PC-9 (cell line): ENCODE data around the gene TOM1L2. TPM values are rescaled to one million over a fixed set of nuclear protein-coding genes. Genes with fewer than 3 reads are reported as not detected.

Experiments
- BruUV-seq: library from RNA; stranded (reverse); fragments of 400-500 nt; replicated peaks from 2 replicates; lab custom pipeline; 2021; lab: Mats Ljungman, UMichigan
- CTCF ChIA-PET: fragments of 300-600 bp; sonication (Branson Sonifier 250); formaldehyde crosslinking; loops from one replicate; lab custom pipeline; 2022; ENCODE audit warnings: antibody characterized with exemption; lab: Charles Lee
- POLR2A ChIA-PET: fragments of 300-600 bp; sonication (Branson Sonifier 250); formaldehyde crosslinking; loops from one replicate; lab custom pipeline; 2022; ENCODE audit warnings: antibody characterized with exemption; ENCODE audit not compliant: unreplicated experiment; lab: Charles Lee
- DNase-seq, 2 experiments: peaks; one replicate each; pipeline versions ENCODE4 v3.0.0 to v3.0.0-alpha.2; 2015 to 2022; ENCODE audit warnings: mixed read lengths in 1 of 2
- H2AFZ ChIP-seq: fragments of 200-600 bp; sonication (generic); 2 replicates; pipeline ENCODE4 v1.8.1; 2017; ENCODE audit warnings: antibody characterized with exemption
- H3F3A ChIP-seq: fragments of 200-600 bp; sonication (generic); 2 replicates; pipeline ENCODE4 v1.8.1; 2017; ENCODE audit warnings: antibody characterized with exemption, mild to moderate bottlenecking, low read depth; ENCODE audit not compliant: insufficient read depth
- H3K27ac ChIP-seq: fragments of 200-600 bp; sonication (generic); 2 replicates; pipeline ENCODE4 v1.6.1; 2016; ENCODE audit warnings: mixed run types
- H3K27me3 ChIP-seq: fragments of 200-600 bp; sonication (generic); 2 replicates; pipeline ENCODE4 v1.6.1; 2016; ENCODE audit warnings: low read depth, mixed run types; ENCODE audit not compliant: insufficient read depth
- H3K36me3 ChIP-seq: fragments of 200-600 bp; sonication (generic); 2 replicates; pipeline ENCODE4 v1.6.1; 2016; ENCODE audit warnings: low read depth, mixed run types
- H3K4me1 ChIP-seq: fragments of 200-600 bp; sonication (generic); replicated peaks from 2 replicates; pipeline ENCODE4 v1.6.1; 2016; ENCODE audit warnings: mixed run types; ENCODE audit not compliant: insufficient read depth
- H3K4me2 ChIP-seq: fragments of 200-600 bp; sonication (generic); 2 replicates; pipeline ENCODE4 v1.6.1; 2017; ENCODE audit warnings: mixed run types
- H3K4me3 ChIP-seq: fragments of 200-600 bp; sonication (generic); 2 replicates; pipeline ENCODE4 v1.6.1; 2016; ENCODE audit warnings: mixed run types
- H3K79me2 ChIP-seq: fragments of 200-600 bp; sonication (generic); 2 replicates; pipeline ENCODE4 v1.6.1; 2017; ENCODE audit warnings: low read depth, mixed run types
- H3K9me2 ChIP-seq: fragments of 200-600 bp; sonication (generic); 2 replicates; pipeline ENCODE4 v1.8.1; 2017; ENCODE audit warnings: mild to moderate bottlenecking; ENCODE audit not compliant: insufficient read depth
- H3K9me3 ChIP-seq: fragments of 200-600 bp; sonication (generic); 2 replicates; pipeline ENCODE4 v1.8.1; 2016; ENCODE audit warnings: low read depth; ENCODE audit not compliant: insufficient read depth
- H4K20me1 ChIP-seq: fragments of 200-600 bp; sonication (generic); 2 replicates; pipeline ENCODE4 v1.8.1; 2017; ENCODE audit not compliant: insufficient read depth
- EZH2 ChIP-seq: fragments of 200-600 bp; sonication (generic); IDR thresholded peaks from 2 replicates; pipeline ENCODE4 v1.8.0; 2017; ENCODE audit warnings: antibody characterized with exemption, low read depth
- intact Hi-C: fragments of 100-400 bp; cut with micrococcal nuclease; formaldehyde crosslinking; loops from one replicate; pipeline ENCODE4 v1.10.0; 2022; ENCODE audit not compliant: unreplicated experiment
- total RNA-seq: library from RNA; stranded (reverse); gene quantifications from 2 replicates; pipeline ENCODE4 v1.2.3, GENCODE V29; 2021
- TF ChIP-seq, protein P1 (sequence below): fragments of 200-600 bp; sonication (generic); conservative IDR thresholded peaks from 2 replicates; pipeline ENCODE4 v1.6.1; 2017; ENCODE audit warnings: mixed run types, antibody characterized with exemption, mild to moderate bottlenecking, moderate library complexity

Gene TOM1L2
- total RNA-seq, 1 experiment from 2014 or later = 68.5 TPM

DNA sequence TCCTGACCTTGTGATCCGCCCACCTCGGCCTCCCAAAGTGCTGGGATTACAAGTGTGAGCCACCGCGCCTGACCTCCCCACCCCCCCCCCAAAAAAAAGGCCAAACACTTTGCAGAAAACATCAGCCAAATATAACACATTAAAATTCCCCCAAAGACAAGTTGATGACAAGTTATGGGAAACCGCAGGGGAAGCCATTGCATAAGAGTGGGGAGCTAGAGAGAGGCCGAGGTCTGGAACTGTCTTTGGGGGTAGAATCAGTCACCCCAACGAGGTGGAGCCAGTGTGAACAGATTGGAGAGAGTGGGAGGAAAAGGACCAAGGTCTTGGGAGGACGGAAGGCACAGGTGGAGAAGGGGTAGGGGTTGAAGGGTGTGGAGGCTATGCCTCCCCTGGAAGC lies 3.2 kb upstream of the TOM1L2 start:
- intact Hi-C loops = no loop called here
- POLR2A ChIA-PET = interaction anchor here (0.7 kb wide), 1 partner anchor 237 kb away, joined by 10 read pairs; no protein-coding TSS in a partner anchor
- Histone ChIP-seq H3K79me2 (peaks cover 17% of the 10 kb centered on the region), H3K9me3 (no peaks in the 10 kb centered on the region), H3K36me3 (no peaks in the 10 kb centered on the region), H3K9me2 (no peaks in the 10 kb centered on the region), H3K27me3 (no peaks in the 10 kb centered on the region), H4K20me1 (no peaks in the 10 kb centered on the region), H3F3A (no peaks in the 10 kb centered on the region; the same call in 1 of the 2 replicates), H2AFZ (no peak overlapping the region), H3K4me3 (no peak overlapping the region), H3K27ac (no peak overlapping the region), H3K4me1 (peaks cover 19% of the 10 kb centered on the region), H3K4me2 (no peak overlapping the region)
- CTCF ChIA-PET = interaction anchor here (0.7 kb wide), 1 partner anchor 13 kb away, joined by 3 read pairs; no protein-coding TSS in a partner anchor
- no TSS peak for BruUV-seq
- no peak for DNase-seq
- TF ChIP-seq, protein P1, sequence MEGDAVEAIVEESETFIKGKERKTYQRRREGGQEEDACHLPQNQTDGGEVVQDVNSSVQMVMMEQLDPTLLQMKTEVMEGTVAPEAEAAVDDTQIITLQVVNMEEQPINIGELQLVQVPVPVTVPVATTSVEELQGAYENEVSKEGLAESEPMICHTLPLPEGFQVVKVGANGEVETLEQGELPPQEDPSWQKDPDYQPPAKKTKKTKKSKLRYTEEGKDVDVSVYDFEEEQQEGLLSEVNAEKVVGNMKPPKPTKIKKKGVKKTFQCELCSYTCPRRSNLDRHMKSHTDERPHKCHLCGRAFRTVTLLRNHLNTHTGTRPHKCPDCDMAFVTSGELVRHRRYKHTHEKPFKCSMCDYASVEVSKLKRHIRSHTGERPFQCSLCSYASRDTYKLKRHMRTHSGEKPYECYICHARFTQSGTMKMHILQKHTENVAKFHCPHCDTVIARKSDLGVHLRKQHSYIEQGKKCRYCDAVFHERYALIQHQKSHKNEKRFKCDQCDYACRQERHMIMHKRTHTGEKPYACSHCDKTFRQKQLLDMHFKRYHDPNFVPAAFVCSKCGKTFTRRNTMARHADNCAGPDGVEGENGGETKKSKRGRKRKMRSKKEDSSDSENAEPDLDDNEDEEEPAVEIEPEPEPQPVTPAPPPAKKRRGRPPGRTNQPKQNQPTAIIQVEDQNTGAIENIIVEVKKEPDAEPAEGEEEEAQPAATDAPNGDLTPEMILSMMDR = no peak
- TF ChIP-seq EZH2 = no peak

DNA sequence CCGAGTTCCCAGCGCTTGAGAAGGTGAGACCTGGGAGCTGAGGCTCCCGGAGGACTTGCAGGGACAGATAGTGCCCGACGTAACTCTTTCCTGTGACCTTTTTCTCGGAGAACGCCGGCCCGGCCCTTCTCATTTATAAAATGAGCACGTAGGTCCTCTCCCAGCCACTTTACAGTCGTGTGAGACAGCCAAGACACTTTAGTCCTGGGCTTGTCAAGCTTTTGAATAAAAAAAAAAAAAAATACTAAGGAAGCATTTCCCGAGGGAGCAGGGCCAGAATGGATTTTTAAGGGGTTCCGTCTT lies 703 bp upstream of the TOM1L2 start:
- intact Hi-C loops = loop anchor here (1.0 to 5.0 kb wide), 7 partner anchors 14 to 286 kb away; no protein-coding TSS in a partner anchor
- H3K27ac ChIP-seq = no peak overlapping the region
- peak overlapping the region; percentile 86 for H3K4me2 ChIP-seq
- no peaks in the 10 kb centered on the region for H3K9me3 ChIP-seq
- H3K36me3 ChIP-seq = no peaks in the 10 kb centered on the region
- no peaks in the 10 kb centered on the region for H4K20me1 ChIP-seq
- peaks cover 28% of the 10 kb centered on the region for H3K4me1 ChIP-seq
- H3K4me3 ChIP-seq = peak overlapping the region; percentile 69
- H3K9me2 ChIP-seq = no peaks in the 10 kb centered on the region
- no peaks in the 10 kb centered on the region for H3F3A ChIP-seq
- CTCF ChIA-PET = interaction anchor here (0.6 to 1.4 kb wide), 3 partner anchors 54 to 1390 kb away, joined by 3 to 7 read pairs (median 5); no protein-coding TSS in a partner anchor
- H3K27me3 ChIP-seq = no peaks in the 10 kb centered on the region
- DNase-seq = no peak
- POLR2A ChIA-PET = interaction anchor here (0.5 to 1.1 kb wide), 8 partner anchors 10 to 288 kb away, joined by 3 to 21 read pairs (median 6); partner anchors contain the start of genes ATPAF2 and GID4
- TF ChIP-seq EZH2 = no peak
- TF ChIP-seq, protein P1 = no peak
- H2AFZ ChIP-seq = peak overlapping the region; percentile 87
- BruUV-seq = no TSS peak
- H3K79me2 ChIP-seq = peaks cover 39% of the 10 kb centered on the region

DNA sequence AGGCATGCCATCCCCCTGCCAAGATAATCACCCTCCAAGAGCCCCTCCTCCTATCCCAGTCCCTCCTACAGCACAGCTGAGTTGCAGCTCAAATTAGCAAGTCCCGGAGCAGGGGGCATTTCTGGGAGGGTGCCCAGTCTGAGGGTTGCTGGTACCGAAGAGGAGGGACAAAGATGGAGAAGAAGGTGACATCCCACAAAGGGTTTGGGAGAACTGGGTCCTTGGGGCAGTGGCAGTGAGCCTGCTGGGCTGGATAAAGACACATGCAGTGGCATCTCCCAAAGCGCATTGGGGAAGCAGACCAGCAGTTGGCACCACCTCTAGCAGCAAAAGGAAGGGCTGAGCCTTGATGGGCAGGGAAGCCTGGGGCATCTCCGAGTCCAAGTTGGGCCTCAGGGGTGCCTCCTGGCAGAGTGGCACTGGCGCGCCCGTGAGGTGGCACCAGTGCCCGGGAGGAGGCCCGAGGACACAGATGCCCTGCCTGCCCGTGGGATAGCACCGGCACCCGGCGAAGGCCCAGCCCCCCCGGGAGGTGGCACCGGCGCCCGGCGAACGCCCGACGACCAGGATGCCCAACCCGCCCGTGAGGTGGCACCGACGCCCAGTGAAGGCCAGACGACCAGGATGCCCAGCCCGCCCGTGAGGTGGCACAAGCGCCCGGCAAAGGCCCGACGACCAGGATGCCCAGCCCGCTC lies 622 bp downstream of the TOM1L2 start:
- intact Hi-C loops = loop anchor here (1.0 to 5.0 kb wide), 8 partner anchors 13 to 284 kb away; no protein-coding TSS in a partner anchor
- Histone ChIP-seq H3K36me3 (no peaks in the 10 kb centered on the region), H3F3A (peaks cover 4% of the 10 kb centered on the region; the same call in 1 of the 2 replicates), H3K4me1 (peaks cover 28% of the 10 kb centered on the region), H3K4me3 (peak overlapping the region; percentile 82), H3K27me3 (no peaks in the 10 kb centered on the region), H3K9me2 (no peaks in the 10 kb centered on the region), H2AFZ (peak overlapping the region; percentile 80), H3K9me3 (no peaks in the 10 kb centered on the region), H3K27ac (peak overlapping the region; percentile 40), H3K79me2 (peaks cover 50% of the 10 kb centered on the region), H4K20me1 (no peaks in the 10 kb centered on the region), H3K4me2 (peak overlapping the region; percentile 99)
- no TSS peak for BruUV-seq
- POLR2A ChIA-PET = interaction anchor here (0.6 to 1.1 kb wide), 8 partner anchors 13 to 134 kb away, joined by 3 to 21 read pairs (median 4); no protein-coding TSS in a partner anchor
- peak in 1 of 2 experiments; percentile 63 for DNase-seq
- TF ChIP-seq, protein P1 = no peak
- TF ChIP-seq EZH2 = no peak
- CTCF ChIA-PET = interaction anchor here (0.6 to 1.4 kb wide), 2 partner anchors 52 to 59 kb away, joined by 7 to 13 read pairs; no protein-coding TSS in a partner anchor
